C4-2B (cell line): ENCODE measurements around the gene ANXA2R.

ENCODE experiments used
- ZFX ChIP-seq: fragments of 450-650 bp; IDR thresholded peaks from 2 replicates; pipeline ENCODE4 v1.6.1; 2017
- TF ChIP-seq, protein P1 (sequence below): fragments of 450-650 bp; conservative IDR thresholded peaks from 2 replicates; pipeline ENCODE4 v1.5.1; 2017; ENCODE audit warnings: mild to moderate bottlenecking

DNA sequence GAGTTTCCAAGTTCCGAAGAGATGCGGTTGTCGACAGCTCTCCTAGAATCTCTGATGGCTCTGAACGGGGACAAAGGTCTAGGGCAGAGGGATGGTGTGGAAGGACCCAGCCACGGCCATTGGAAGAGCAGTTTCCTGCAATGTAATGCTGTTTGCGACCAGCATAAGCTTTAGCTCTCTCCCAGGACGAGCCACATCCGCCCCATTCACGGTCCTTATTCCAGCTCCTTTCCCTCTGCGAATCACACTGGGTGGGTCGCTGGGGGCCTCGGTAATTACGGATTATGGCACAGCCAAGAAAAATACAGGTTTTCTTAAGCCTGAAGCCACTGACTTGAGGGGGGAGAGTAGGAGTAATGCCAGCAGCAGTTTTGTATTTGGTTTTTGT, 22.7 kb downstream of the ANXA2R start:
- TF ChIP-seq, protein P1, sequence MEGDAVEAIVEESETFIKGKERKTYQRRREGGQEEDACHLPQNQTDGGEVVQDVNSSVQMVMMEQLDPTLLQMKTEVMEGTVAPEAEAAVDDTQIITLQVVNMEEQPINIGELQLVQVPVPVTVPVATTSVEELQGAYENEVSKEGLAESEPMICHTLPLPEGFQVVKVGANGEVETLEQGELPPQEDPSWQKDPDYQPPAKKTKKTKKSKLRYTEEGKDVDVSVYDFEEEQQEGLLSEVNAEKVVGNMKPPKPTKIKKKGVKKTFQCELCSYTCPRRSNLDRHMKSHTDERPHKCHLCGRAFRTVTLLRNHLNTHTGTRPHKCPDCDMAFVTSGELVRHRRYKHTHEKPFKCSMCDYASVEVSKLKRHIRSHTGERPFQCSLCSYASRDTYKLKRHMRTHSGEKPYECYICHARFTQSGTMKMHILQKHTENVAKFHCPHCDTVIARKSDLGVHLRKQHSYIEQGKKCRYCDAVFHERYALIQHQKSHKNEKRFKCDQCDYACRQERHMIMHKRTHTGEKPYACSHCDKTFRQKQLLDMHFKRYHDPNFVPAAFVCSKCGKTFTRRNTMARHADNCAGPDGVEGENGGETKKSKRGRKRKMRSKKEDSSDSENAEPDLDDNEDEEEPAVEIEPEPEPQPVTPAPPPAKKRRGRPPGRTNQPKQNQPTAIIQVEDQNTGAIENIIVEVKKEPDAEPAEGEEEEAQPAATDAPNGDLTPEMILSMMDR, result no peak
- TF ChIP-seq ZFX, result no peak
